PC-9 (cell line): Measurements from ENCODE around the gene CRISPLD2.

Experiments used
- EZH2 ChIP-seq: fragments of 200-600 bp; sonication (generic); IDR thresholded peaks from 2 replicates; pipeline ENCODE4 v1.8.0; 2017; ENCODE audit warnings: antibody characterized with exemption, low read depth
- TF ChIP-seq, protein P1 (sequence below): fragments of 200-600 bp; sonication (generic); conservative IDR thresholded peaks from 2 replicates; pipeline ENCODE4 v1.6.1; 2017; ENCODE audit warnings: mixed run types, antibody characterized with exemption, mild to moderate bottlenecking, moderate library complexity

- TF ChIP-seq EZH2: no peak
- TF ChIP-seq, protein P1, sequence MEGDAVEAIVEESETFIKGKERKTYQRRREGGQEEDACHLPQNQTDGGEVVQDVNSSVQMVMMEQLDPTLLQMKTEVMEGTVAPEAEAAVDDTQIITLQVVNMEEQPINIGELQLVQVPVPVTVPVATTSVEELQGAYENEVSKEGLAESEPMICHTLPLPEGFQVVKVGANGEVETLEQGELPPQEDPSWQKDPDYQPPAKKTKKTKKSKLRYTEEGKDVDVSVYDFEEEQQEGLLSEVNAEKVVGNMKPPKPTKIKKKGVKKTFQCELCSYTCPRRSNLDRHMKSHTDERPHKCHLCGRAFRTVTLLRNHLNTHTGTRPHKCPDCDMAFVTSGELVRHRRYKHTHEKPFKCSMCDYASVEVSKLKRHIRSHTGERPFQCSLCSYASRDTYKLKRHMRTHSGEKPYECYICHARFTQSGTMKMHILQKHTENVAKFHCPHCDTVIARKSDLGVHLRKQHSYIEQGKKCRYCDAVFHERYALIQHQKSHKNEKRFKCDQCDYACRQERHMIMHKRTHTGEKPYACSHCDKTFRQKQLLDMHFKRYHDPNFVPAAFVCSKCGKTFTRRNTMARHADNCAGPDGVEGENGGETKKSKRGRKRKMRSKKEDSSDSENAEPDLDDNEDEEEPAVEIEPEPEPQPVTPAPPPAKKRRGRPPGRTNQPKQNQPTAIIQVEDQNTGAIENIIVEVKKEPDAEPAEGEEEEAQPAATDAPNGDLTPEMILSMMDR: no peak
Observed at GRCh38 chr16:84864326-84864955, 44.7 kb downstream of the CRISPLD2 start.
